ENCODE measurements around the gene TSPYL4.

Gene TSPYL4

GRCh38 chr6:116278854-116279231, 25.0 kb upstream of the TSPYL4 start:
- peaks cover 43% of the 10 kb centered on the region for H3K36me3 Mint-ChIP-seq (ENCODE audit: low read depth)
- peak overlapping the region; percentile 95 for H3K4me3 Mint-ChIP-seq
- H3K9me3 Mint-ChIP-seq = no peaks in the 10 kb centered on the region
- peak; percentile 23 for DNase-seq
- peaks cover 67% of the 10 kb centered on the region for H3K4me1 Mint-ChIP-seq
- peak overlapping the region; percentile 100 for H3K27ac Mint-ChIP-seq
- H3K27me3 Mint-ChIP-seq (ENCODE audit: low read depth, poor library complexity) = no peaks in the 10 kb centered on the region
- TF ChIP-seq CTCF (IDR thresholded peaks at IDR 0.05) = no peak

- DNase-seq = no peak
- Mint-ChIP-seq H3K4me1 (peaks cover 67% of the 10 kb centered on the region), H3K4me3 (peak overlapping the region; percentile 95), H3K27me3 (ENCODE audit: low read depth, poor library complexity) (no peaks in the 10 kb centered on the region), H3K9me3 (no peaks in the 10 kb centered on the region), H3K27ac (peak overlapping the region; percentile 100), H3K36me3 (ENCODE audit: low read depth) (peaks cover 45% of the 10 kb centered on the region)
- TF ChIP-seq CTCF (IDR thresholded peaks at IDR 0.05) = no peak
These were observed 24.6 kb upstream of the TSPYL4 start for GRCh38 chr6:116278481-116278829.

- Mint-ChIP-seq H3K27ac (peak overlapping the region; percentile 4), H3K4me3 (peak overlapping the region; percentile 95), H3K9me3 (no peaks in the 10 kb centered on the region), H3K4me1 (peaks cover 62% of the 10 kb centered on the region), H3K36me3 (ENCODE audit: low read depth) (peaks cover 50% of the 10 kb centered on the region), H3K27me3 (ENCODE audit: low read depth, poor library complexity) (no peaks in the 10 kb centered on the region)
- DNase-seq = no peak
- TF ChIP-seq CTCF (IDR thresholded peaks at IDR 0.05) = no peak
These were observed 23.2 kb upstream of the TSPYL4 start for GRCh38 chr6:116277124-116277523.

GRCh38 chr6:116271149-116271708, 17.4 kb upstream of the TSPYL4 start:
- H3K36me3 Mint-ChIP-seq (ENCODE audit: low read depth) = peaks cover 26% of the 10 kb centered on the region
- no peak overlapping the region for H3K4me3 Mint-ChIP-seq
- TF ChIP-seq CTCF (IDR thresholded peaks at IDR 0.05) = no peak
- H3K9me3 Mint-ChIP-seq = no peaks in the 10 kb centered on the region
- no peak overlapping the region for H3K27ac Mint-ChIP-seq
- no peak for DNase-seq
- H3K27me3 Mint-ChIP-seq (ENCODE audit: low read depth, poor library complexity) = no peaks in the 10 kb centered on the region
- peaks cover 12% of the 10 kb centered on the region for H3K4me1 Mint-ChIP-seq

GRCh38 chr6:116268589-116269293, 14.9 kb upstream of the TSPYL4 start:
- no peak overlapping the region for H3K27ac Mint-ChIP-seq
- H3K36me3 Mint-ChIP-seq (ENCODE audit: low read depth) = peaks cover 28% of the 10 kb centered on the region
- DNase-seq = no peak
- no peaks in the 10 kb centered on the region for H3K27me3 Mint-ChIP-seq (ENCODE audit: low read depth, poor library complexity)
- no peak overlapping the region for H3K4me3 Mint-ChIP-seq
- no peaks in the 10 kb centered on the region for H3K4me1 Mint-ChIP-seq
- peak; percentile 94 for TF ChIP-seq CTCF (IDR thresholded peaks at IDR 0.05)
- peaks cover 6% of the 10 kb centered on the region for H3K9me3 Mint-ChIP-seq
